Mesenchymal stem cell (in vitro differentiated cells and primary cell): ENCODE measurements around the gene GJD3.

ENCODE experiments used
- DNase-seq: peaks from one replicate; pipeline ENCODE4 v3.0.0-alpha.2; 2013
- H2AFZ ChIP-seq: one replicate; pipeline ENCODE4 v1.6.1; 2013; ENCODE audit warnings: low read depth, mild to moderate bottlenecking, control low read depth, inconsistent platforms, low read length, moderate library complexity
- H2AK5ac ChIP-seq: 2 replicates; pipeline ENCODE4 v1.6.1; 2013; ENCODE audit warnings: low read length, moderate library complexity, mild to moderate bottlenecking, inconsistent platforms; ENCODE audit not compliant: severe bottlenecking
- H2BK120ac ChIP-seq: one replicate; pipeline ENCODE4 v1.6.1; 2013; ENCODE audit warnings: low read depth, mild to moderate bottlenecking, inconsistent platforms, low read length, moderate library complexity
- H2BK12ac ChIP-seq, 2 experiments: one replicate each; pipeline ENCODE4 v1.6.1; 2013; ENCODE audit warnings: inconsistent platforms in 2 of 2, low read length in 2 of 2, mild to moderate bottlenecking in 2 of 2, moderate library complexity in 2 of 2, control low read depth in 1 of 2
- H2BK15ac ChIP-seq: one replicate; pipeline ENCODE4 v1.6.1; 2013; ENCODE audit warnings: mild to moderate bottlenecking, low read depth, inconsistent platforms; ENCODE audit not compliant: poor library complexity, severe bottlenecking
- H2BK5ac ChIP-seq: 2 replicates; pipeline ENCODE4 v1.6.1; 2013; ENCODE audit warnings: low read depth, mild to moderate bottlenecking, low read length, control low read depth, inconsistent platforms; ENCODE audit not compliant: poor library complexity, severe bottlenecking
- H3K14ac ChIP-seq, 2 experiments: one replicate each; pipeline ENCODE4 v1.6.1; 2013; ENCODE audit warnings: inconsistent platforms in 2 of 2, low read length in 2 of 2, control low read depth in 1 of 2, mild to moderate bottlenecking in 1 of 2, moderate library complexity in 1 of 2
- H3K18ac ChIP-seq, 2 experiments: one replicate each; pipeline ENCODE4 v1.6.1; 2013; ENCODE audit warnings: inconsistent platforms in 2 of 2, low read length in 2 of 2, control low read depth in 1 of 2, low read depth in 1 of 2, mild to moderate bottlenecking in 1 of 2
- H3K23ac ChIP-seq, 2 experiments: one replicate each; pipeline ENCODE4 v1.6.1; 2013; ENCODE audit warnings: inconsistent platforms in 2 of 2, low read length in 2 of 2, mild to moderate bottlenecking in 2 of 2, moderate library complexity in 2 of 2, control low read depth in 1 of 2
- H3K27ac ChIP-seq: 2 replicates; pipeline ENCODE4 v1.5.1; 2013; ENCODE audit warnings: mild to moderate bottlenecking, moderate library complexity, low read length, control low read depth, inconsistent platforms; ENCODE audit not compliant: poor library complexity, severe bottlenecking
- H3K27me3 ChIP-seq, 2 experiments: 2 replicates each; pipeline versions ENCODE4 v1.6.1 to v1.7.0; 2013; ENCODE audit warnings: low read length in 2 of 2, mild to moderate bottlenecking in 2 of 2, moderate library complexity in 2 of 2, control low read depth in 1 of 2, inconsistent platforms in 1 of 2; ENCODE audit not compliant: control insufficient read depth in 1 of 2, insufficient read depth in 1 of 2
- H3K36me3 ChIP-seq, 2 experiments: 2 replicates each; pipeline versions ENCODE4 v1.6.1 to v1.7.0; 2013; ENCODE audit warnings: low read length in 2 of 2, control low read depth in 1 of 2, inconsistent platforms in 1 of 2, low read depth in 1 of 2, mild to moderate bottlenecking in 1 of 2; ENCODE audit not compliant: insufficient read depth in 2 of 2, control insufficient read depth in 1 of 2
- H3K4ac ChIP-seq, 2 experiments: one replicate each; pipeline ENCODE4 v1.6.1; 2013; ENCODE audit warnings: inconsistent platforms in 2 of 2, low read length in 2 of 2, mild to moderate bottlenecking in 2 of 2, moderate library complexity in 2 of 2, control low read depth in 1 of 2, low read depth in 1 of 2
- H3K4me1 ChIP-seq: 2 replicates; pipeline ENCODE4 v1.6.1; 2013; ENCODE audit warnings: low read depth, low read length, control low read depth; ENCODE audit not compliant: control insufficient read depth, insufficient read depth
- H3K4me2 ChIP-seq: 2 replicates; pipeline ENCODE4 v1.6.1; 2013; ENCODE audit warnings: low read length, mild to moderate bottlenecking, inconsistent platforms; ENCODE audit not compliant: poor library complexity, severe bottlenecking
- H3K4me3 ChIP-seq, 2 experiments: 2 replicates each; pipeline versions ENCODE4 v1.5.1 to v1.7.0; 2013; ENCODE audit warnings: low read length in 2 of 2, mild to moderate bottlenecking in 2 of 2, control low read depth in 1 of 2, low read depth in 1 of 2; ENCODE audit not compliant: insufficient read depth in 1 of 2
- H3K79me1 ChIP-seq: replicated peaks from 2 replicates; pipeline ENCODE4 v1.6.1; 2013; ENCODE audit warnings: mild to moderate bottlenecking, control low read depth, low read length, inconsistent platforms; ENCODE audit not compliant: poor library complexity, severe bottlenecking
- H3K9ac ChIP-seq: 2 replicates; pipeline ENCODE4 v1.7.0; 2013; ENCODE audit warnings: mild to moderate bottlenecking, low read length, moderate library complexity
- H3K9me3 ChIP-seq: 2 replicates; pipeline ENCODE4 v1.7.0; 2013; ENCODE audit warnings: mild to moderate bottlenecking, low read length; ENCODE audit not compliant: control insufficient read depth
- H4K8ac ChIP-seq: one replicate; pipeline ENCODE4 v1.6.1; 2013; ENCODE audit warnings: inconsistent platforms, mild to moderate bottlenecking, low read length, moderate library complexity
- H4K91ac ChIP-seq: one replicate; pipeline ENCODE4 v1.6.1; 2013; ENCODE audit warnings: mild to moderate bottlenecking, low read length, inconsistent platforms
- WGBS: methylation state at CpG from one replicate; pipeline ENCODE4 v1.1.7; 2013; ENCODE audit warnings: mixed read lengths; 5-methylcytosine and 5-hydroxymethylcytosine counted together

GJD3 gene

GRCh38 chr17:40345161-40345993 lies 19.2 kb downstream of the GJD3 start:
- DNase-seq: peak; percentile 55
- peaks cover 21 to 35% of the 10 kb centered on the region in 2 experiments for H3K36me3 ChIP-seq
- peak overlapping the region; percentile 64 for H3K27ac ChIP-seq
- peak overlapping the region; percentile 24 for H2AK5ac ChIP-seq
- H2AFZ ChIP-seq: no peak overlapping the region
- H3K14ac ChIP-seq: no peak overlapping the region
- peak overlapping the region; percentile 93 for H3K9ac ChIP-seq
- no peaks in the 10 kb centered on the region for H3K9me3 ChIP-seq
- H2BK120ac ChIP-seq: peak overlapping the region; percentile 86
- peaks cover 70% of the 10 kb centered on the region for H3K4me1 ChIP-seq
- peak overlapping the region; percentile 94 for H2BK15ac ChIP-seq
- H4K8ac ChIP-seq: peak overlapping the region; percentile 87
- H4K91ac ChIP-seq: peak overlapping the region; percentile 94
- H3K79me1 ChIP-seq: peaks cover 45% of the 10 kb centered on the region
- H3K4ac ChIP-seq: peak overlapping the region; percentile 10 to 76
- H3K4me2 ChIP-seq: peak overlapping the region; percentile 82
- H3K18ac ChIP-seq: peak overlapping the region; percentile 85 to 87
- H3K4me3 ChIP-seq: peak overlapping the region; percentile 58 to 90
- WGBS: 2% methylated on average over 31 of the region's 45 CpGs
- H3K23ac ChIP-seq: peak overlapping the region in 1 of 2 experiments; percentile 47
- H2BK12ac ChIP-seq: peak overlapping the region; percentile 54 to 70
- no peaks in the 10 kb centered on the region for H3K27me3 ChIP-seq
- H2BK5ac ChIP-seq: peak overlapping the region; percentile 47

GRCh38 chr17:40344421-40345160 lies 19.9 kb downstream of the GJD3 start:
- Histone ChIP-seq H4K8ac (peak overlapping the region; percentile 46), H3K4me2 (peak overlapping the region; percentile 82), H3K4me1 (peaks cover 65% of the 10 kb centered on the region), H3K79me1 (peaks cover 44% of the 10 kb centered on the region), H3K27me3 (no peaks in the 10 kb centered on the region), H2BK120ac (no peak overlapping the region), H3K36me3 (peaks cover 22 to 30% of the 10 kb centered on the region in 2 experiments), H3K27ac (peak overlapping the region; percentile 58), H2BK12ac (peak overlapping the region; percentile 38 to 70), H3K4me3 (peak overlapping the region in 1 of 2 experiments; percentile 90), H3K4ac (peak overlapping the region; percentile 67 to 76), H2BK15ac (peak overlapping the region; percentile 94), H3K23ac (peak overlapping the region in 1 of 2 experiments; percentile 47), H4K91ac (peak overlapping the region; percentile 94), H3K9ac (peak overlapping the region; percentile 93), H2AFZ (no peak overlapping the region), H2AK5ac (peak overlapping the region; percentile 84), H3K14ac (peak overlapping the region in 1 of 2 experiments; percentile 85), H2BK5ac (peak overlapping the region; percentile 40), H3K9me3 (no peaks in the 10 kb centered on the region), H3K18ac (peak overlapping the region; percentile 85 to 87)
- no peak for DNase-seq
- 64% methylated on average over 4 of the region's 7 CpGs for WGBS

GRCh38 chr17:40343219-40344119 lies 21.1 kb downstream of the GJD3 start:
- peaks cover 38% of the 10 kb centered on the region for H3K79me1 ChIP-seq
- H3K4me2 ChIP-seq: peak overlapping the region; percentile 86
- peak overlapping the region; percentile 93 for H3K9ac ChIP-seq
- peak overlapping the region in 1 of 2 experiments; percentile 85 for H3K18ac ChIP-seq
- no peak overlapping the region for H3K27ac ChIP-seq
- 52% methylated on average over 9 of the region's 15 CpGs for WGBS
- H2BK120ac ChIP-seq: peak overlapping the region; percentile 4
- H3K4ac ChIP-seq: peak overlapping the region in 1 of 2 experiments; percentile 40
- H3K4me1 ChIP-seq: peaks cover 62% of the 10 kb centered on the region
- peak overlapping the region in 1 of 2 experiments; percentile 57 for H2BK12ac ChIP-seq
- peak overlapping the region; percentile 37 to 90 for H3K4me3 ChIP-seq
- no peak overlapping the region for H2AFZ ChIP-seq
- no peak overlapping the region for H4K8ac ChIP-seq
- peak overlapping the region; percentile 5 for H4K91ac ChIP-seq
- DNase-seq: no peak
- H3K14ac ChIP-seq: no peak overlapping the region
- H3K36me3 ChIP-seq: peaks cover 13 to 24% of the 10 kb centered on the region in 2 experiments
- H2AK5ac ChIP-seq: peak overlapping the region; percentile 42
- H2BK5ac ChIP-seq: no peak overlapping the region
- no peaks in the 10 kb centered on the region for H3K9me3 ChIP-seq
- H3K23ac ChIP-seq: peak overlapping the region in 1 of 2 experiments; percentile 78
- H3K27me3 ChIP-seq: no peaks in the 10 kb centered on the region
- H2BK15ac ChIP-seq: peak overlapping the region; percentile 55
